A172 (cell line): ENCODE results near the gene ZEB2. TPM values are rescaled to one million over a fixed set of nuclear protein-coding genes. Genes with fewer than 3 reads are reported as not detected.
A peak's percentile ranks its signal among the peaks of the same experiment; 100 is the strongest.
"Not testable (repeated sequence)": the region's sequence is repeated elsewhere in the genome, so short reads cannot be mapped to it uniquely, and the experiment has no call there.

Source experiments
- DNase-seq: peaks from one replicate; pipeline ENCODE4 v3.0.0-alpha.2; 2015; ENCODE audit warnings: low spot score
- total RNA-seq: library from RNA; depleted of rRNA; stranded (reverse); fragments of >200 nt; shearing (Covaris generic); gene quantifications from 2 replicates; pipeline ENCODE4 v1.2.3, GENCODE V29; 2014

The ZEB2 gene
- total RNA-seq, 1 experiment from 2014 or later, result 35.0 TPM

DNA sequence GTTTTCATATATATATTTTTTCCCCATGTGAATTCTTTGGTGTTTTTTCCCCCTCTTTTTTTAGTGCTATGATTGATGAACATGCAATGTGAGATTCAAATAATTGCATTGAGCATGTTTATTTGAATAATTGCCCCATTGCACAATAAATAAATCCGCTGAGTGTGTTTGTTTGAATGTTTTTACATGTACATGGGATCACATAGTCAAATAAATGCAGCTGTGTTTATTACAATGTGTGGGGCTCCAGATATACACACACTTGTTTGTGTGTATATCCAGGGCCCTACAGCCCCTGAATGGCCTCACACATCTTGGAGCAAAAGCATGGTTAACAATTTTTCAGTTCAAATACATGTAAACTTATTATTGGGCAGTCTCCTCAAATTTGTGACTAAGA is 134.5 kb downstream of the ZEB2 start:
- no peak for DNase-seq

- no peak for DNase-seq
Measured at GRCh38 chr2:144383571-144384100, 136.3 kb downstream of the ZEB2 start.

DNA sequence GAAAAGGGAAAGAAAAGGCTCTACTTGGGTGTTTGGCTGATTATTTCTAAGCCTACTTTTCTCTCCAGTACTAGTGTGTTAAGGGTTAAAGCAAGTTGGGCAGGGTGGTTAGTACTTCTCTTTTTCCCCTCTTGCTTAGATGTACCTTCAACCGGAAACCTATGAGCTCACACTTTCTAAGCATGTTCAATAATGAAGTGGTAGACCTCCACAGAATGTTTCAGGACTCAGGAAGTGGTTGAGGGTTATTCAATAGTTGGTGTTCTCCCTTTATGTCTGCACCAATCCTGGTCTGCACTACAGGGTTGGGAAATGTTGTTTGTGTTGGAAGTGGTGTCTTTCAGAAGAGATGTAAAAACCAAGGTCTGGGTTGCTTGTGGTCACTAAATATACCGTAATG is 137.1 kb downstream of the ZEB2 start:
- no peak for DNase-seq

GRCh38 chr2:144381716-144382115 is 138.2 kb downstream of the ZEB2 start:
- no peak for DNase-seq

- no peak for DNase-seq
Measured at GRCh38 chr2:144379851-144380311, 140.0 kb downstream of the ZEB2 start.

DNA sequence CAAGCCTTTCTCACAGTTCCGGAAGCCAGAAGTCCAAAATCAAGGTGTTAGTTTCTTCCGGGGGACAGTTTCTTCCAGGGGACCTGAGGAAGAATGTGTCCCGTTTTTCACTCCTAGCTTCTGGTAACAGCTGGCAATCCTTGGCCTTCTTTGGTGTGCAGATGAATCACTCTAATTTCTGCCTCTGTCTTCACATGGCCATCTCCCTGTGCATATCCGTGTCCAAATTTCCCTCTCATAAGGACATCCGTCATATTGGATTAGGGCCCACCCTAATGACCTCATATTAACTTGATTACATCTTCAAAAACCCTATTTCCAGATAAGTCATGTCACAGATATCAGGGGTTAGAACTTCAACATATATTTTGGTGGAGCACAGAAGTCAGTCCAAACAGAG is 141.4 kb downstream of the ZEB2 start:
- DNase-seq, result no peak

DNA sequence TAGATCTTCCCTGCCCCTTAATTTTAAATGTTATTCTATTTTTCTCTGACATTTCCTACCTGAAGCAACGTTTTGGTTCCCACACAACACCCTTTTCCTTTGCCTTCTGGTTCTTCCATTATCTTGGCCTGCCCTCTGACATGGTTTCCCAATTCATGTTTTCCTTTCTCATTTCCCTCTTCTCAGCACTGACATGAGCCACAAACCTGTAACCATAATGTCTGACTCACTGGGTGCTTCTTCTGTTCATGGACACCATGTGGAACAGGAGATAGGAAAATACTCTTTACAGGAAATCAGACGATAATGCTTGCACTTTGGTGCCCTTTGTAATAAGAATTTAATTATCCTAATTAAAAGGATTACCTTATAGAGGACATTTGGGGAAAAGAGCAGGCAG is 142.0 kb downstream of the ZEB2 start:
- no peak for DNase-seq

GRCh38 chr2:144376926-144377325 is 143.0 kb downstream of the ZEB2 start:
- no peak for DNase-seq

DNA sequence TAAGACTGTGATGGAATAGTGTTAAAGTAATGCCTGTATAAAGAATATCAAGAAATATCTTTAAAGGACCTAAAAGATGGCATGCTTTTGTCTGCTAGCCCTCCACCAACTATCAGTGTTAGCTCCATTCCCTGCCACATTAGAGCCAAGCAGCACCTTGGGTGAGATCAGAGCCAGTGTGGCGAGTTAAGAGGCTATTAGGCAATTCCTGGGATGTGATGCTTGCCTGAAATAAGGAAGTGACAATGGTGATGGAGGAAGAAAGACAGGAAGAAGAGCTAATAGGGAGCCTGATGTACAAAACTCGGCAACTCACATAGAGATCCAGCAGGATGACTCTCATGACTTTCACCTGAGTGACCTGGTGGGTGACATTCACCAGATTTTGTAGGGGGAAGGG is 143.5 kb downstream of the ZEB2 start:
- DNase-seq, result no peak

DNA sequence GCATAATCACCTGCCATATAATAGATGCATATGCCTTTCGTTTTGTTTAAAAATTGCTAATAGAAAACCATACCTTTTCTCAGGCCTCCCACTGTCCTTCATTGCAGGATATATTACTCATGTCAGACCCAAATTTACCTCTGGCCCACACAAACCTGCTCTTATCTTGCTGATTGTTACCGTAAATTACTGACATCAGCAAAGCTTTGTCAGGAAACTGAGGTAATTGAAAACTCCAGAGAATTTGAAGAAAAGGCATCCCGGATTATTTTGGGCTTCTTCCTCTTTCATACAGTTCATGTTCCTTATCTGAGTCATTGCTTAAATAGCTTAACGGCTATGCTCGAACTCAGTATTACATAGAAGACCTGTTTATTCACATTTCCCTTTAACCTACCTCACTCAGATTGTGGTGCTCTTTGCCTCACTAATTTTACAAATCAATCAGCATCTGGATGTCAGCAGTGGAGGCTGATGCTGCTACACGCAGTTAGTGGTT is 145.7 kb downstream of the ZEB2 start:
- DNase-seq, result no peak

DNA sequence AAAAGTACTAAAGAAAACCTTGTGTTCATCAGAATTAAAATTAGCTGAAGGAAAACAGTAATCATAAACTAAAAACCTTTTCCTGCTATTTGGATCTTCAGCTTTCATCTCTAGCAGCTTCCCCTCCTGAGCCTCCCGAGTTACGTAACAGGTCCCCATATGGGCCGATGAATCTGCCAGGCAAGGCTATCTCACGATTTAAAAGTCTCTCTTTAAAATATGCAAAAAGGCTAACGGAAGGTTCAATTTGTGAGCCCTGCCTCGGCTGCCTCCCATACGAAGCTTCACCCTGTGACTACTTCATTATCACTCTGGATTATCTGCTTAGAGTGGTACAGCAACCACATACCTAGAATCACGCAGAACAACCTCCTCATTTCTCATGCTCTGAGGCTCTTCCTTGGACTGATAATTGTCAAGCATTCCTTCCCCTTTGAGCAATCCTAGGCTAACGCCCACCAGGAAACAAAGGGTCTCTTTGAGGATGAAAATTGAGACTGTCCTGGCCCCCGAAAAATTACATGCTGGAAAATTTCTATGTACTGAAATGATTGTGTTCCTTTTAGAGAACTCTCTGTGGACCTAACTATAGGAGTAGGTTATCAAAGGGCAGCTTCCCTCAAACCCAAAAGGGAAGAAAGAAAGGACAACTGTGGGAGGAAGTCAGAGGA is 147.4 kb downstream of the ZEB2 start:
- no peak for DNase-seq

- DNase-seq, result peak; percentile 29
Measured at GRCh38 chr2:144370937-144371584, 148.9 kb downstream of the ZEB2 start.

GRCh38 chr2:144369416-144369815 is 150.5 kb downstream of the ZEB2 start:
- DNase-seq, result no peak

DNA sequence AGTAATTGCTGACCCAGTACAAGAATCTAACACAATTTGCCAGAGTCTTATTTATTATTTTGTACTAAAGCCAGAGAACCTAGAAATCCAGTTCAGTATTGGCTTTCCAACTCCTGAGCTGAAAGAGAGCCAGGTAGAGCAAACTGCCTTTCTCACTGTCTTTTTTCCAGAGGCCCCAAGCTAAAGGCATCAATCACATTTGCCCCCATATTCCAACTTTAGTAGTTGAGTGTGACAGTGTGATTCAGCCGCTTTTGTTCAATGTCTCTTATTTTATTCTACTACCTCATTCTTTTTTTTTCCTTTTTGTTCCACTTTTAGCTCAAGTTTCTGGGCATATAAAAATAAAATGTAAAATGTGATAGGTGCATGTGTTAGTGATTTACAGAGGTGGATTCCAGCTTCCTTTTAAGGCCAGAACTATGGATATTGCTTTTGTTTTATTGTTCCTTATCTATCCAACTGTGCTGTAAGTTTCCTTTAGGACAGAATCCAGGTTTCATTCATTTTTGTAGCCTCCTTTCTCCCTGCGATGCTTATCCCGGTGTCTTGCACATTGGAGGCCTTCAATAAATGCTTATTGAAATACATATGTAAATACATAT is 153.0 kb downstream of the ZEB2 start:
- DNase-seq, result no peak

- peak; percentile 81 for DNase-seq
Measured at GRCh38 chr2:144364944-144365738, 154.8 kb downstream of the ZEB2 start.

DNA sequence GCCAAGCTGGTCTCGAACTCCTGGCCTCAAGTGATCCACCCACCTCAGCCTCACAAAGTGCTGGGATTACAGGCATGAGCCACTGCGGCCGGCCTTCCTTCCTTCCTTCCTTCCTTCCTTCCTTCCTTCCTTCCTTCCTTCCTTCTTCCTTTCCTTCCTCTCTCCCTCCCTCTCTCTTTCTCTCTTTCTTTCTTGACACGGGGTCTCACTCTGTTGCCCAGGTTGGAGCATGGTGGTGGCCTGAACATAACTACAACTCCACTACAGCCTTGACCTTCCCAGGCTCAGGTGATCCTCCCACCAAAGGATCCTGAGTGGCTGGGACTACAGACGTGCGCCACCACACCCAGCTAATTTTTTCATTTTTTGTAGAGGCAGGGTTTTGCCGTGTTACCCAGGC is 155.7 kb downstream of the ZEB2 start:
- DNase-seq, result not testable (repeated sequence)

GRCh38 chr2:144362401-144362800 is 157.5 kb downstream of the ZEB2 start:
- no peak for DNase-seq

DNA sequence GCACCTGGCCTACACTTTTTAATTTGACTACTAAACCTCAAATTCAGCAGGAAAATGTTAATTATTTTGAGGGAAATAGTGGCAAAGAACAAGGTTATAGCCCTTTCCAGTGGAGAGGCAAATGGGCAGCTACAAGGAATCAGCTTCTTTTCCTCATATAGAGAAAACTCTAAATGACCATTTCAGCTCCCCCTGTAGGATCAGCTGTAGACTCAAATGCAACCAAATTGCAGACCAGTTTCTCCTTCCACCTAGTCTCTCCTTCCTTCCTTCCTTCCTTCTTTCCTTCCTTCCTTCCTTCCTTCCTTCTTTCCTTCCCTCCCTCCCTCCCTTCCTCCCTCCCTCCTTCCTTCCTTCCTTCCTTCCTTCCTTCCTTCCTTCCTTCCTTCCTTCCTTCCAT is 158.2 kb downstream of the ZEB2 start:
- DNase-seq, result no peak

GRCh38 chr2:144359684-144360083 is 160.2 kb downstream of the ZEB2 start:
- no peak for DNase-seq

DNA sequence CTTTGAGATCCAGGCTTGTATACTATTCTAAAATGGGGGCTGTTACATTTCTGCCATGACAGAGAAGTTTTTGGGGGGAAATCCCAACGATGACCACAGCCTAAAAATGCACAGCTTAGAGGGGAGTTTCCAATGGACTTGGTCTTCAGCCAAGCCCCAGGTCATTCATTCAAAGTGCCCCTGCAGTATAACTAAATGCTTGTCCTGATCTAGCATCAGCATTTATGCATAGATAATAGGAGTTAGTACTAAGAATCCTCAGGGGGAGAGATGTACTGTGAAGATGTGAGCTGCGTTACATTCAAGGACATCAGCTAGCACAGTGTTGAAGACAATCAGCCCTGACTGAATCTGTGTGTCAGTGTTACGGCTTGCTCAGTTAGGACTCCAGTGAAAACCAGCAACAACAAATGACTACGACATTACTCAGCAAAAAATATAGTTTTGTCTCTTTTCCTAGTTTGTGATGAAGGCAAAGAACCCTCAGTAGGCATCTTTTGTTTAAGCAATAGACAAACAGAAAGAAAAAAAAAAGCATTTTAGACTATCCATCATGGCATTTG is 160.9 kb downstream of the ZEB2 start:
- peak; percentile 58 for DNase-seq

DNA sequence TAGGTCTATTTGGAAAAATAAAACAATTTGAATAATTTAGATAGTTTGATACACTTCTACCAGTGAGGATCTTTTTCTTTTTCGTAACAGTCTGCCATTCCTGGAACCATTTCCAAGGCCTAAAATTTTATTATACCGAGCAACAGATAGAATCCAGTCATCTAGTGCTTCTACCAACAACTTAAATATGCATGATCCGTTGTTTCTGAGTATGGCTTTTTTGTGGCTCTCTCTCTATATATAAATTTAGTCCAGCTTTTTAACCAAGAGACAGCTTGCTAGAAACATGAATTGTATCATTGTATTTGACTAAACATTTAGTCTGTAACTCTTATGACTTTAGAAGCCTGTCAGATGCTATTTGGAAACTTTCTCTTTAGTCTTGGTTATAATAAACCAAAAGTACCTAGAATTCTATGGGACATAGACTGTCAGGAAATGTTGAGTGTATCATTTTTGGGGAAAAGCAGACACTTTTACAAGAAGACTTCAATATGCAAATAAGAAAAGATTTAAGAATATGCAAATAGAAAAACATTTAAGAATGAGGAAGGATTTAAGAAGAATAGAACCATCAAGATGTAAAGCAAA is 161.4 kb downstream of the ZEB2 start:
- DNase-seq, result no peak
